Measurements from ENCODE around the gene CCNI2. TPM values are rescaled to one million over a fixed set of nuclear protein-coding genes. Genes with fewer than 3 reads are reported as not detected.

The CCNI2 gene
- total RNA-seq, 1 donor from 2014 or later: 2.5 TPM

GRCh38 chr5:132776938-132777208 lies 29.6 kb downstream of the CCNI2 start:
- no peak overlapping the region for H3K4me3 Mint-ChIP-seq
- no peak overlapping the region for H3K27ac Mint-ChIP-seq
- no peaks in the 10 kb centered on the region for H3K36me3 Mint-ChIP-seq
- H3K27me3 Mint-ChIP-seq (ENCODE audit: low read depth): peaks cover 8% of the 10 kb centered on the region
- H3K9me3 Mint-ChIP-seq: no peaks in the 10 kb centered on the region
- no peak for TF ChIP-seq CTCF (IDR thresholded peaks at IDR 0.05; ENCODE audit: unreplicated experiment)
- peaks cover 34% of the 10 kb centered on the region for H3K4me1 Mint-ChIP-seq
- DNase-seq (ENCODE audit: low spot score in 2 of 2, unreplicated experiment in 2 of 2): no peak

- no peak for TF ChIP-seq CTCF (IDR thresholded peaks at IDR 0.05; ENCODE audit: unreplicated experiment)
- H3K9me3 Mint-ChIP-seq: no peaks in the 10 kb centered on the region
- DNase-seq (ENCODE audit: low spot score in 2 of 2, unreplicated experiment in 2 of 2): peak; percentile 37 to 65
- no peaks in the 10 kb centered on the region for H3K36me3 Mint-ChIP-seq
- peaks cover 29% of the 10 kb centered on the region for H3K4me1 Mint-ChIP-seq
- peak within 1 kb of the TSS; percentile 84 for H3K27ac Mint-ChIP-seq
- peak within 1 kb of the TSS; percentile 76 for H3K4me3 Mint-ChIP-seq
- H3K27me3 Mint-ChIP-seq (ENCODE audit: low read depth): peaks cover 8% of the 10 kb centered on the region
These were observed 30.2 kb downstream of the CCNI2 start, which contains the start of gene SEPTIN8 for GRCh38 chr5:132777209-132778069. SEPTIN8 (minus strand) TSS chr5:132777239; CDS start chr5:132777137, 102 bp downstream.

- Mint-ChIP-seq H3K4me3 (peak overlapping the region; percentile 68), H3K27me3 (ENCODE audit: low read depth) (peaks cover 8% of the 10 kb centered on the region), H3K4me1 (peaks cover 29% of the 10 kb centered on the region), H3K36me3 (no peaks in the 10 kb centered on the region), H3K9me3 (no peaks in the 10 kb centered on the region), H3K27ac (no peak overlapping the region)
- no peak for DNase-seq (ENCODE audit: low spot score in 2 of 2, unreplicated experiment in 2 of 2)
- TF ChIP-seq CTCF (IDR thresholded peaks at IDR 0.05; ENCODE audit: unreplicated experiment): no peak
These were observed 30.9 kb downstream of the CCNI2 start for GRCh38 chr5:132778129-132778528.

GRCh38 chr5:132778856-132779255 lies 31.6 kb downstream of the CCNI2 start:
- TF ChIP-seq CTCF (IDR thresholded peaks at IDR 0.05; ENCODE audit: unreplicated experiment): no peak
- peaks cover 28% of the 10 kb centered on the region for H3K4me1 Mint-ChIP-seq
- H3K27me3 Mint-ChIP-seq (ENCODE audit: low read depth): peaks cover 8% of the 10 kb centered on the region
- no peak overlapping the region for H3K4me3 Mint-ChIP-seq
- DNase-seq (ENCODE audit: low spot score in 2 of 2, unreplicated experiment in 2 of 2): no peak
- no peak overlapping the region for H3K27ac Mint-ChIP-seq
- H3K9me3 Mint-ChIP-seq: no peaks in the 10 kb centered on the region
- no peaks in the 10 kb centered on the region for H3K36me3 Mint-ChIP-seq

GRCh38 chr5:132779961-132780360 lies 32.7 kb downstream of the CCNI2 start:
- TF ChIP-seq CTCF (IDR thresholded peaks at IDR 0.05; ENCODE audit: unreplicated experiment): no peak
- Mint-ChIP-seq H3K4me3 (no peak overlapping the region), H3K27me3 (ENCODE audit: low read depth) (peaks cover 8% of the 10 kb centered on the region), H3K9me3 (no peaks in the 10 kb centered on the region), H3K27ac (no peak overlapping the region), H3K36me3 (no peaks in the 10 kb centered on the region), H3K4me1 (peaks cover 17% of the 10 kb centered on the region)
- no peak for DNase-seq (ENCODE audit: low spot score in 2 of 2, unreplicated experiment in 2 of 2)

All from mesothelial cell of epicardium (in vitro differentiated cells).